Measurements from ENCODE around the gene IGF1R. TPM values are rescaled to one million over a fixed set of nuclear protein-coding genes. Genes with fewer than 3 reads are reported as not detected.
A peak's percentile ranks its signal among the peaks of the same experiment; 100 is the strongest.

IGF1R gene
- total RNA-seq, 2 experiments from 2014 or later: 22.8 to 24.7 TPM

- H3K9me3 Mint-ChIP-seq: no peaks in the 10 kb centered on the region
- POLR2A ChIA-PET: no interaction called here
- DNase-seq (no peak), ATAC-seq (no peak)
- no peak overlapping the region for H3K4me3 Mint-ChIP-seq
- intact Hi-C loops (cut with micrococcal nuclease): no loop called here
- no peaks in the 10 kb centered on the region for H3K27me3 Mint-ChIP-seq
- no peaks in the 10 kb centered on the region for H3K36me3 Mint-ChIP-seq (ENCODE audit: low read depth)
- H3K4me1 Mint-ChIP-seq (ENCODE audit: low read depth): peaks cover 44% of the 10 kb centered on the region
- TF ChIP-seq CTCF (IDR thresholded peaks at IDR 0.05): no peak
- no peak overlapping the region for H3K27ac Mint-ChIP-seq
- CTCF ChIA-PET: interaction anchor here (1.2 to 4.0 kb wide), 3 partner anchors 9 to 17 kb away, joined by 3 to 20 read pairs (median 4); no protein-coding TSS in a partner anchor
These were observed 215.6 kb downstream of the IGF1R start for GRCh38 chr15:98863983-98864382.

DNA sequence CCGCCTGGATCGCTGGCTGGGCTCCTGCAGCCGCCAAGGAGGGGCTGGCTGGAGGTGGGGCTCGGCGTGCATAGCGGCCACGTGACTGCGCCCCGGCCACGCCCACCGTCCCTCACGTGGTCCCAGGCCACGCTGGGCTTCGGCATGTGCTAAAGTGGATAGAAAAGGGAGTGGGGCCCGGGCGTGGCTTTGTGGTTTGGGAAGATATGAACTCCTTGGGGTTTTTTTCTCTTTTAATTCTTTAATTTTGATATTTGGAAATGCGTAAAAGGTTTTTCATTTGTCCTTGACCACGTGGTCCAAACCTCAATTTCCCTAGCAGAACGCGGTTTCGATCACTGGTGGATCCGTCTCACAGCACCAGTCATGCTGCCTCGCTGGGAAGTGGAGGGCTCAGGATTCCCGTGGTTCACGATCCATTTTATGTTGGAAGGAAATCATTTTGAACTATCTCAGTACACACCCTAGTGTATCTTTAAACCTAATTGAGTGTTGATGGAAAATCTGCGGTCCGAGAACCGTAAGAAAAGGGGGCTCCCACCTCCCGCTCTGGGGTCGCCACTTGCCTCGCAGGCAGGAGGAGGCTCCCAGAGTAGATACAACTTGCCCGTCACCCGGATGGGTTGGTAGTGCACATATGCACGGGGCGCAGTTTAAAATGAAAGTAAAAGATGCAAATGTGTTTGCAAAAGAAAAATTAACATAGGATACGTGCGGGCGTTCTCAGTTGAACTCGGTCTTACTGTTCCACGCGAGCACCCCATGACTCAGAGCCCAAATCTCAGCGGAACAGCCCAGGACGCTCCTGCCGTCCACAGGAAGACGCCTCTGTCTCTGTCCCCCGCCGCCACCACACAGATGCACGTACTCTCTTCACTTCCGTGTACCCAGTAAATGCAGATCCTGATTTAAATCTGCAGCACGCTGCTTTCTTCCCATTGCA lies 217.3 kb downstream of the IGF1R start:
- H3K9me3 Mint-ChIP-seq: no peaks in the 10 kb centered on the region
- POLR2A ChIA-PET: interaction anchor here (1.0 kb wide), 1 partner anchor 68 kb away, joined by 3 read pairs; no protein-coding TSS in a partner anchor
- intact Hi-C loops (cut with micrococcal nuclease): no loop called here

DNA sequence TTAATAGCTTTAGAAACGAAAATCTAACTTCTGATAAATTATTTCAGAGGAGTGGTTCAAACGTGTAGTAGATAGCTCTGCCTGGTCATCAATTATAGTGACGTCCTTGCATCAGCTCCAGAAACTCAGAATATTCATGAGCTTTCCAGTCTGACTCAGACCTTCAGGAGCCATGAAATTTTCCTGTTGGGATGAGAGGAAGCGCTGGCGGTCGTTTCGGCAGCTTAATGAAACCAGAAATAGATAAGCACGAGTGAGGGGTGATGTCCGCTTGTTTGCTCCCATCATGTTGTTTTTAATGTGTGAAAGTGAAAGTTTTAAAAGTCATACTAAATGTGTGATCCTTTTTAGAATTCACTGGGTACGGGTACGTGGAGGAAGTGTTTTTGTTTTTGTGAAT lies 218.2 kb downstream of the IGF1R start:
- H3K36me3 Mint-ChIP-seq (ENCODE audit: low read depth): peaks cover 2% of the 10 kb centered on the region
- intact Hi-C loops (cut with micrococcal nuclease): no loop called here
- ChIA-PET POLR2A (interaction anchor here (1.0 kb wide), 1 partner anchor 69 kb away, joined by 3 read pairs; no protein-coding TSS in a partner anchor), CTCF (interaction anchor here (0.7 to 1.1 kb wide), 4 partner anchors 8 to 348 kb away, joined by 3 to 5 read pairs (median 3); no protein-coding TSS in a partner anchor)
- no peak for ATAC-seq
- H3K4me1 Mint-ChIP-seq (ENCODE audit: low read depth): peaks cover 21% of the 10 kb centered on the region
- H3K4me3 Mint-ChIP-seq: peak overlapping the region; percentile 70
- no peak for DNase-seq
- H3K27me3 Mint-ChIP-seq: no peaks in the 10 kb centered on the region
- H3K9me3 Mint-ChIP-seq: peaks cover 1% of the 10 kb centered on the region
- H3K27ac Mint-ChIP-seq: peak overlapping the region; percentile 88
- TF ChIP-seq CTCF (IDR thresholded peaks at IDR 0.05): no peak

More for the DNA sequence above, 217.3 kb downstream of the IGF1R start:
- H3K27me3 Mint-ChIP-seq: no peaks in the 10 kb centered on the region
- DNase-seq (peak; percentile 75), ATAC-seq (peak; percentile 92)
- peak overlapping the region; percentile 70 for H3K4me3 Mint-ChIP-seq
- H3K36me3 Mint-ChIP-seq (ENCODE audit: low read depth): no peaks in the 10 kb centered on the region
- peaks cover 27% of the 10 kb centered on the region for H3K4me1 Mint-ChIP-seq (ENCODE audit: low read depth)
- CTCF ChIA-PET: interaction anchor here (0.7 to 4.0 kb wide), 5 partner anchors 9 to 347 kb away, joined by 3 to 20 read pairs (median 3); no protein-coding TSS in a partner anchor
- peak overlapping the region; percentile 88 for H3K27ac Mint-ChIP-seq
- no peak for TF ChIP-seq CTCF (IDR thresholded peaks at IDR 0.05)

GRCh38 chr15:98868564-98868963 lies 220.2 kb downstream of the IGF1R start:
- CTCF ChIA-PET: interaction anchor here (1.0 to 1.6 kb wide), 2 partner anchors 14 to 209 kb away, joined by 3 to 4 read pairs; no protein-coding TSS in a partner anchor

More at GRCh38 chr15:98868564-98868963, 220.2 kb downstream of the IGF1R start:
- TF ChIP-seq CTCF (IDR thresholded peaks at IDR 0.05): no peak
- H3K27ac Mint-ChIP-seq: no peak overlapping the region
- H3K4me3 Mint-ChIP-seq: no peak overlapping the region
- peaks cover 1% of the 10 kb centered on the region for H3K9me3 Mint-ChIP-seq
- H3K36me3 Mint-ChIP-seq (ENCODE audit: low read depth): peaks cover 3% of the 10 kb centered on the region
- H3K27me3 Mint-ChIP-seq: no peaks in the 10 kb centered on the region
- intact Hi-C loops (cut with micrococcal nuclease): no loop called here
- DNase-seq: no peak
- peaks cover 26% of the 10 kb centered on the region for H3K4me1 Mint-ChIP-seq (ENCODE audit: low read depth)
- POLR2A ChIA-PET: no interaction called here
- ATAC-seq: no peak

Data from activated CD8-positive, alpha-beta T cell treated with anti-CD3 and anti-CD28 coated beads for 36 hours (primary cell).